Prostate gland (tissue), 2 donors: ENCODE data around the gene RAB20. TPM values are rescaled to one million over a fixed set of nuclear protein-coding genes. Genes with fewer than 3 reads are reported as not detected.
A peak's percentile ranks its signal among the peaks of the same experiment; 100 is the strongest.

Experiments
- DNase-seq: peaks from one replicate; pipeline ENCODE4 v3.0.0-alpha.2; 2019; ENCODE audit warnings: low spot score
- H3K27ac ChIP-seq, 2 donors: fragments of 200-600 bp; sonication (generic); 2 replicates each; pipeline ENCODE4 v1.5.1; 2017 to 2019
- H3K27me3 ChIP-seq: fragments of 200-600 bp; sonication (generic); replicated peaks from 2 replicates; pipeline ENCODE4 v1.5.1; 2019; ENCODE audit not compliant: insufficient read depth
- H3K36me3 ChIP-seq, 2 donors: fragments of 200-600 bp; sonication (generic); 1 replicate in 1 of 2; 2 replicates in 1 of 2; pipeline versions ENCODE4 v1.5.1 to v1.8.1; 2017 to 2019
- H3K4me1 ChIP-seq: fragments of 200-600 bp; sonication (generic); replicated peaks from 2 replicates; pipeline ENCODE4 v1.5.1; 2019
- H3K4me3 ChIP-seq, 2 donors: fragments of 200-600 bp; sonication (generic); 2 replicates each; pipeline ENCODE4 v1.5.1; 2017 to 2019
- H3K9me3 ChIP-seq: fragments of 200-600 bp; sonication (generic); 2 replicates; pipeline ENCODE4 v1.5.1; 2017
- CTCF ChIP-seq, 4 experiments: fragments of 200-600 bp in 2 of 4; fragments of 450-650 bp in 2 of 4; sonication (generic) in 2 of 4; IDR thresholded peaks; 1 replicate in 3 of 4; 2 replicates in 1 of 4; pipeline ENCODE4 v1.5.1; 2016 to 2019; ENCODE audit warnings: antibody characterized with exemption in 4 of 4, mild to moderate bottlenecking in 2 of 4, moderate library complexity in 2 of 4
- POLR2A ChIP-seq: fragments of 450-650 bp; IDR thresholded peaks from one replicate; pipeline ENCODE4 v1.6.1; 2016; ENCODE audit warnings: antibody characterized with exemption, mild to moderate bottlenecking
- POLR2AphosphoS5 ChIP-seq: sonication (generic); formaldehyde crosslinking; IDR thresholded peaks from one replicate; pipeline ENCODE4 v1.6.1; 2017; ENCODE audit warnings: antibody characterized with exemption
- WGBS: methylation state at CpG from one replicate; pipeline ENCODE4 v1.1.5; 2018; 5-methylcytosine and 5-hydroxymethylcytosine counted together
- intact Hi-C: fragments of 100-400 bp; cut with DNase I; formaldehyde crosslinking; loops from one replicate; pipeline ENCODE4 v1.14.2; 2022
- total RNA-seq, 2 donors: library from RNA; depleted of rRNA; stranded (reverse); fragments of >200 nt; gene quantifications; one replicate each; pipeline ENCODE4 v1.1.0, GENCODE V29; 2016

Gene RAB20
- total RNA-seq, 2 donors from 2014 or later, result 24.0 to 42.1 TPM

- no peak overlapping the region for H3K27ac ChIP-seq
- intact Hi-C loops, result no loop called here
- no peaks in the 10 kb centered on the region for H3K27me3 ChIP-seq
- no peaks in the 10 kb centered on the region for H3K36me3 ChIP-seq
- H3K4me1 ChIP-seq, result no peaks in the 10 kb centered on the region
- TF ChIP-seq CTCF (IDR thresholded peaks at IDR 0.05), result no peak
- no peak for TF ChIP-seq POLR2A
- TF ChIP-seq POLR2AphosphoS5, result no peak
- 79% methylated on average over 4 of the region's 4 CpGs for WGBS
- H3K9me3 ChIP-seq, result no peaks in the 10 kb centered on the region
- DNase-seq, result no peak
- no peak overlapping the region for H3K4me3 ChIP-seq
Observed at GRCh38 chr13:110600980-110601379, 39.5 kb upstream of the RAB20 start.

- intact Hi-C loops, result no loop called here
- Histone ChIP-seq H3K4me1 (no peaks in the 10 kb centered on the region), H3K27me3 (no peaks in the 10 kb centered on the region), H3K36me3 (no peaks in the 10 kb centered on the region), H3K4me3 (no peak overlapping the region), H3K9me3 (no peaks in the 10 kb centered on the region), H3K27ac (no peak overlapping the region)
- DNase-seq, result no peak
- 82% methylated on average over 10 of the region's 10 CpGs for WGBS
- TF ChIP-seq POLR2A (no peak), POLR2AphosphoS5 (no peak), CTCF (IDR thresholded peaks at IDR 0.05) (no peak)
Observed at GRCh38 chr13:110600261-110600819, 38.8 kb upstream of the RAB20 start.

- intact Hi-C loops, result no loop called here
- WGBS, result 54% methylated on average over 16 of the region's 16 CpGs
- H3K9me3 ChIP-seq, result no peaks in the 10 kb centered on the region
- TF ChIP-seq POLR2A, result no peak
- peak; percentile 13 for TF ChIP-seq POLR2AphosphoS5
- no peak overlapping the region for H3K4me3 ChIP-seq
- H3K36me3 ChIP-seq, result no peaks in the 10 kb centered on the region
- no peaks in the 10 kb centered on the region for H3K4me1 ChIP-seq
- H3K27me3 ChIP-seq, result no peaks in the 10 kb centered on the region
- H3K27ac ChIP-seq, result no peak overlapping the region
- no peak for DNase-seq
Observed at GRCh38 chr13:110597041-110597689, 35.6 kb upstream of the RAB20 start.

- intact Hi-C loops, result loop anchor here (5.0 kb wide), 1 partner anchor 224 kb away; no protein-coding TSS in a partner anchor
- WGBS, result 42% methylated on average over 6 of the region's 6 CpGs
Observed at GRCh38 chr13:110593430-110594130, 32.1 kb upstream of the RAB20 start.

More at GRCh38 chr13:110593430-110594130, 32.1 kb upstream of the RAB20 start:
- Histone ChIP-seq H3K4me3 (no peak overlapping the region), H3K27ac (no peak overlapping the region), H3K4me1 (no peaks in the 10 kb centered on the region), H3K27me3 (no peaks in the 10 kb centered on the region), H3K9me3 (no peaks in the 10 kb centered on the region), H3K36me3 (no peaks in the 10 kb centered on the region)
- peak; percentile 39 for DNase-seq
- TF ChIP-seq POLR2AphosphoS5, result peak; percentile 33
- TF ChIP-seq POLR2A, result no peak
- peak; percentile 40 to 74 (median 66) for TF ChIP-seq CTCF (IDR thresholded peaks at IDR 0.05)
